ENCODE results near the gene TRIM39.

TRIM39 gene

DNA sequence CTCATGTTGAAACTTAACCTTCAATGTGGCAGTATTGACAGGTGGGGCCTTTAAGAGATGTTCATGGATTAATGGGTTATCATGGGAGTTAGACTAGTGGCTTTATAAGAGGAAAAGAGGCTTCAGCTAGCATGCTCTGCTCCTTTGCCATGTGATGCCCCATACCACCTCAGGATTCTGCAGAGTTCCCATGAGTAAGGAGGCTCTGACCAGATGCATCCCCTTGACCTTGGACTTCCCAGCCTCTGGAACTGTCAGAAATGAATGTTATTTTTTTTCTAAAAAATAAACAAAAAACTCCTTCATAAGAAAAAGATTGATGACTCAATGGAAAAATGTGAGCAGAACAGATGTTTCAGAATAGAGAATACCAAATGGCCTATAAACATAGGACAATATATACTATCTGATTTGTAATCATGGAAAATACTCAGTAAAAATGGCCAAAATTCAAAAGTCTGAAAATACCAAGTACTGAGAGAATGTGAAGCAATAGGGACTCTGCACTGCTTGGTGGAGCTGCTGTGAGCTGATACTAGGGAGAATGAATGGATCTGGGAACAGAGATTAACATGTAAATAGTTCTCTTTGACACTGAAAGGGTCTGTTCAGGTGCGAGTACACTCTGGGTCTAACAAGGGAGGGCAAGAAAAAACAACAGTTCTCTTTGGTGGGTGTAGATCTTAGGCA is 7.4 kb upstream of the TRIM39 start:
- peaks cover 66% of the 10 kb centered on the region for H3K36me3 ChIP-seq (ENCODE audit: control insufficient read depth, low read length)

DNA sequence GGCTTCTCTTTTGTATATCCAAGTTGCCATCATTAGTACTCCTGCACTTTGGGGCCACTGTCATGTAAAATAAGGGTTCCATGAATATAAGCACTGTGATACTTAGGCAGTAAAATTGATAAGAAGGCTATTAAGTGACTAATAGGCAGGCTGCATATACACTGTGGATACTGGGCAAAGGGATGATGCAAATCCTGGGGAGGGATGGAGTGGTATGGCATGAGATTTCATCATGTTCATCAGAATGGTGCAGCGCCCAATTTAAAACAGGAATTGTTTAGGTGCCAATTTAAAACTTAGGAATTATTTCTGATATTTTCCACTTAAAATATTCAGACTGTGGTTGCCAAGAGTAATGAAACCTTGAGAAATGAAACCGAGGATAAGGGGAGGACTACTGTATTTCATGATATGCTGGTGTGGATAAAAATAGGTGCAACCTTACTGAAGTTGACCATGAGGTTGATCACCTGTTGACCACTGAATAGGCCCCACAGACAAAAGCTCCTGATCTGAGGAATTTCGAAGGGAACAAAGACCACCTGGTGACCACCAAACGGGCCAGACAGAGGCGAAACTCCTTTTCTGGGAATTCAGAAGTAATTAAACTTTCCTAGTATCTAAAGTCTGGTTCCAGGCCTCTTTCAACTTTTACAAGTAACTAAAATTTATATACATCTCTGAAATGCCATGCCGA is 4.9 kb upstream of the TRIM39 start:
- Histone ChIP-seq H3K4me1 (ENCODE audit: control insufficient read depth, low read length) (peaks cover 43% of the 10 kb centered on the region), H3K36me3 (ENCODE audit: control insufficient read depth, low read length) (peaks cover 58% of the 10 kb centered on the region), H3K9me2 (replicated peaks; ENCODE audit: control insufficient read depth, low read length) (no peaks in the 10 kb centered on the region), H4K20me1 (ENCODE audit: control insufficient read depth, insufficient read depth, low read depth, low read length) (peaks cover 42% of the 10 kb centered on the region), H3K4me3 (ENCODE audit: low read length) (no peak overlapping the region), H3F3A (ENCODE audit: control insufficient read depth, insufficient read depth) (peaks cover 6% of the 10 kb centered on the region), H3K4me2 (ENCODE audit: low read length) (no peak overlapping the region), H3K27me3 (ENCODE audit: control insufficient read depth, low read length) (no peaks in the 10 kb centered on the region), H3K79me2 (ENCODE audit: control insufficient read depth, low read length) (peaks cover 99% of the 10 kb centered on the region), H3K9me3 (ENCODE audit: control insufficient read depth, insufficient read depth, low read length) (no peaks in the 10 kb centered on the region), H3K27ac (ENCODE audit: low read depth, low read length) (no peak overlapping the region)
- TF ChIP-seq, protein P1, sequence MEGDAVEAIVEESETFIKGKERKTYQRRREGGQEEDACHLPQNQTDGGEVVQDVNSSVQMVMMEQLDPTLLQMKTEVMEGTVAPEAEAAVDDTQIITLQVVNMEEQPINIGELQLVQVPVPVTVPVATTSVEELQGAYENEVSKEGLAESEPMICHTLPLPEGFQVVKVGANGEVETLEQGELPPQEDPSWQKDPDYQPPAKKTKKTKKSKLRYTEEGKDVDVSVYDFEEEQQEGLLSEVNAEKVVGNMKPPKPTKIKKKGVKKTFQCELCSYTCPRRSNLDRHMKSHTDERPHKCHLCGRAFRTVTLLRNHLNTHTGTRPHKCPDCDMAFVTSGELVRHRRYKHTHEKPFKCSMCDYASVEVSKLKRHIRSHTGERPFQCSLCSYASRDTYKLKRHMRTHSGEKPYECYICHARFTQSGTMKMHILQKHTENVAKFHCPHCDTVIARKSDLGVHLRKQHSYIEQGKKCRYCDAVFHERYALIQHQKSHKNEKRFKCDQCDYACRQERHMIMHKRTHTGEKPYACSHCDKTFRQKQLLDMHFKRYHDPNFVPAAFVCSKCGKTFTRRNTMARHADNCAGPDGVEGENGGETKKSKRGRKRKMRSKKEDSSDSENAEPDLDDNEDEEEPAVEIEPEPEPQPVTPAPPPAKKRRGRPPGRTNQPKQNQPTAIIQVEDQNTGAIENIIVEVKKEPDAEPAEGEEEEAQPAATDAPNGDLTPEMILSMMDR (IDR thresholded peaks at IDR 0.05; ENCODE audit: low read depth, low read length, poor library complexity, severe bottlenecking) = no peak

More for the DNA sequence above, 7.4 kb upstream of the TRIM39 start:
- H3K79me2 ChIP-seq (ENCODE audit: control insufficient read depth, low read length) = peaks cover 100% of the 10 kb centered on the region
- peaks cover 29% of the 10 kb centered on the region for H3K4me1 ChIP-seq (ENCODE audit: control insufficient read depth, low read length)
- no peak overlapping the region for H3K4me2 ChIP-seq (ENCODE audit: low read length)
- no peaks in the 10 kb centered on the region for H3K27me3 ChIP-seq (ENCODE audit: control insufficient read depth, low read length)
- H3K9me3 ChIP-seq (ENCODE audit: control insufficient read depth, insufficient read depth, low read length) = no peaks in the 10 kb centered on the region
- no peaks in the 10 kb centered on the region for H3K9me2 ChIP-seq (replicated peaks; ENCODE audit: control insufficient read depth, low read length)
- peaks cover 46% of the 10 kb centered on the region for H4K20me1 ChIP-seq (ENCODE audit: control insufficient read depth, insufficient read depth, low read depth, low read length)
- H3K4me3 ChIP-seq (ENCODE audit: low read length) = no peak overlapping the region
- TF ChIP-seq, protein P1 (IDR thresholded peaks at IDR 0.05; ENCODE audit: low read depth, low read length, poor library complexity, severe bottlenecking) = no peak
- no peak for TF ChIP-seq EZH2phosphoT487 (IDR thresholded peaks at IDR 0.05; ENCODE audit: borderline replicate concordance, low read length)
- H3F3A ChIP-seq (ENCODE audit: control insufficient read depth, insufficient read depth) = no peaks in the 10 kb centered on the region
- H3K27ac ChIP-seq (ENCODE audit: low read depth, low read length) = no peak overlapping the region

DNA sequence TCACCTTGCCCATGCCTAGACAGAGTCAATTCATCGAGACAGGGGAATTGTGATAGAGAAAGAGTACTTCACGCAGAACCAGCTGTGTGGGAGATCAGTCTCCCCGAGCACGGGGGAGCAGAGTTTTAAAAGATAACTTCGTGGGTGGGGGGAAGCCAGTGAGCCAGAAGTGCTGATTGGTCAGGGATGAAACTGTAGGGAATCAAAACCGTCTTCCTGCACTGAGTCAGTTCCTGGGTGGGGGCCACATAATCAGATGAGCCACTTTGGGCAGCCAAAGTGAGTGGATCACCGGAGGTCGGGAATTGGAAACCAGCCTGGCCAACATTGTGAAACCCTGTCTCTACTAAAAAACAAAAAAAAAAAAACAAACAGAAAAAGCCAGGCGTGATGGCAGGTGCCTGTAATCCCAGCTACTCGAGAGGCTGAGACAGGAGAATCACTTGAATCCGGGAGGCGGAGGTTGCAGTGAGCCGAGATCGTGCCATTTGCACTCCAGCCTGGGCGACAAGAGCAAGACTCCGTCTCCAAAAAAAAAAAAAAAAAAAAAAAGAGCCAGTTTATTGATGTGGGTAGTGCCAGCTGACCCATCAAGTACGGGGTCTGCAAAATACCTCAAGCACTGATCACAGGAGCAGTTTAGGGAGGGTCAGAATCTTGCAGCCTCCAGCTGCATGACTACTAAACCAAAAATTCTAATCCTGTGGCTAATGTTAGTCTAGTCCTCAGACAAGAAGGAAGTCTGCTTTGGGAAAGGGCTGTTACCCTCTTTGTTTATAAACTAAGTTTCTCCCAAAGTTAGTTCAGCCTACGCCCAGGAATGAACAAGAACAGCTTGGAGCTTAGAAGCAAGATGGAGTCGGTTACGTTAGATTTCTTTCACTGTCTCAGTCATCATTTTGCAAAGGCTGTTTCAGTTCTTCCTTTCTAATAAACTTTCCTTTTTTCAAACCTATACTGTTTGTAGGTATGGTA is 3.9 kb upstream of the TRIM39 start:
- Histone ChIP-seq H3K4me2 (ENCODE audit: low read length) (no peak overlapping the region), H3K27me3 (ENCODE audit: control insufficient read depth, low read length) (no peaks in the 10 kb centered on the region), H4K20me1 (ENCODE audit: control insufficient read depth, insufficient read depth, low read depth, low read length) (peaks cover 38% of the 10 kb centered on the region)

More for the DNA sequence above, 3.9 kb upstream of the TRIM39 start:
- Histone ChIP-seq H3K4me1 (ENCODE audit: control insufficient read depth, low read length) (peaks cover 49% of the 10 kb centered on the region), H3K79me2 (ENCODE audit: control insufficient read depth, low read length) (peaks cover 97% of the 10 kb centered on the region), H3K36me3 (ENCODE audit: control insufficient read depth, low read length) (peaks cover 57% of the 10 kb centered on the region), H3K4me3 (ENCODE audit: low read length) (no peak overlapping the region), H3K9me2 (replicated peaks; ENCODE audit: control insufficient read depth, low read length) (no peaks in the 10 kb centered on the region), H3K9me3 (ENCODE audit: control insufficient read depth, insufficient read depth, low read length) (no peaks in the 10 kb centered on the region), H3F3A (ENCODE audit: control insufficient read depth, insufficient read depth) (peaks cover 6% of the 10 kb centered on the region), H3K27ac (ENCODE audit: low read depth, low read length) (no peak overlapping the region)
- no peak for TF ChIP-seq EZH2phosphoT487 (IDR thresholded peaks at IDR 0.05; ENCODE audit: borderline replicate concordance, low read length)
- TF ChIP-seq, protein P1 (IDR thresholded peaks at IDR 0.05; ENCODE audit: low read depth, low read length, poor library complexity, severe bottlenecking) = no peak
